Activated CD8-positive, alpha-beta T cell treated with anti-CD3 and anti-CD28 coated beads for 36 hours (primary cell): ENCODE data around the gene SMIM5. TPM values are rescaled to one million over a fixed set of nuclear protein-coding genes. Genes with fewer than 3 reads are reported as not detected.

Experiments used
- ATAC-seq: fragments of 200-7000 bp; cut with Tn5 transposase; one replicate; pipeline ENCODE4 v1.10.0; 2021; ENCODE audit warnings: mild to moderate bottlenecking, moderate library complexity
- CTCF ChIA-PET: fragments of 350-600 bp; sonication (Branson Sonifier 250); formaldehyde crosslinking; loops from one replicate; lab custom pipeline; 2021; ENCODE audit warnings: antibody characterized with exemption; lab: Charles Lee
- POLR2A ChIA-PET: fragments of 350-600 bp; sonication (Branson Sonifier 250); formaldehyde crosslinking; loops from one replicate; lab custom pipeline; 2021; ENCODE audit warnings: antibody characterized with exemption; lab: Charles Lee
- DNase-seq: peaks from one replicate; pipeline ENCODE4 v3.0.0-alpha.2; 2020
- H3K27ac Mint-ChIP-seq: one replicate; pipeline ENCODE4 v1.8.0; 2021; ENCODE audit warnings: mild to moderate bottlenecking, mixed read lengths
- H3K27me3 Mint-ChIP-seq: one replicate; pipeline ENCODE4 v1.8.0; 2021; ENCODE audit warnings: mixed read lengths
- H3K36me3 Mint-ChIP-seq: one replicate; pipeline ENCODE4 v1.8.0; 2021; ENCODE audit warnings: low read depth, mixed read lengths
- H3K4me1 Mint-ChIP-seq: one replicate; pipeline ENCODE4 v1.8.0; 2021; ENCODE audit warnings: low read depth, mixed read lengths
- H3K4me3 Mint-ChIP-seq: one replicate; pipeline ENCODE4 v1.8.0; 2021; ENCODE audit warnings: mild to moderate bottlenecking, moderate library complexity, mixed read lengths
- H3K9me3 Mint-ChIP-seq: one replicate; pipeline ENCODE4 v1.8.0; 2021; ENCODE audit warnings: mixed read lengths
- CTCF ChIP-seq: fragments of 200-600 bp; IDR thresholded peaks from one replicate; pipeline ENCODE4 v1.8.0; 2022; ENCODE audit warnings: antibody characterized with exemption, mild to moderate bottlenecking
- intact Hi-C: fragments of 100-400 bp; cut with micrococcal nuclease; formaldehyde crosslinking; loops from one replicate; pipeline ENCODE4 v1.10.0; 2022
- total RNA-seq, 2 experiments: library from RNA; stranded (reverse); gene quantifications; one replicate each; pipeline ENCODE4 v1.2.3, GENCODE V29; 2021

SMIM5 gene
- total RNA-seq, 2 experiments from 2014 or later, result 0.07 to 0.25 TPM

- no peak overlapping the region for H3K4me3 Mint-ChIP-seq
- H3K36me3 Mint-ChIP-seq, result no peaks in the 10 kb centered on the region
- no peaks in the 10 kb centered on the region for H3K27me3 Mint-ChIP-seq
- DNase-seq (no peak), ATAC-seq (no peak)
- TF ChIP-seq CTCF, result no peak
- POLR2A ChIA-PET, result interaction anchor here (1.5 kb wide), 1 partner anchor 31 kb away, joined by 4 read pairs; no protein-coding TSS in a partner anchor
- CTCF ChIA-PET, result interaction anchor here (0.7 to 4.3 kb wide), 6 partner anchors 9 to 139 kb away, joined by 4 to 17 read pairs (median 8); partner anchors contain the start of gene SMIM5
- intact Hi-C loops, result no loop called here
- H3K9me3 Mint-ChIP-seq, result no peaks in the 10 kb centered on the region
- peaks cover 4% of the 10 kb centered on the region for H3K4me1 Mint-ChIP-seq
- H3K27ac Mint-ChIP-seq, result no peak overlapping the region
Measured at GRCh38 chr17:75610103-75610984, 22.9 kb upstream of the SMIM5 start.

- POLR2A ChIA-PET, result no interaction called here
- no peak for ATAC-seq
Measured at GRCh38 chr17:75611851-75612429, 21.3 kb upstream of the SMIM5 start.

GRCh38 chr17:75612906-75613626, 20.2 kb upstream of the SMIM5 start:
- no peak for DNase-seq
- TF ChIP-seq CTCF, result no peak
- Mint-ChIP-seq H3K4me3 (no peak overlapping the region), H3K27ac (no peak overlapping the region), H3K36me3 (no peaks in the 10 kb centered on the region), H3K9me3 (no peaks in the 10 kb centered on the region), H3K4me1 (no peaks in the 10 kb centered on the region), H3K27me3 (no peaks in the 10 kb centered on the region)
- no peak for ATAC-seq
- ChIA-PET POLR2A (interaction anchor here (0.6 to 0.8 kb wide), 3 partner anchors 10 to 81 kb away, joined by 3 read pairs; no protein-coding TSS in a partner anchor), CTCF (interaction anchor here (1.3 to 4.3 kb wide), 2 partner anchors 8 to 20 kb away, joined by 3 to 17 read pairs; partner anchors contain the start of gene SMIM5)
- intact Hi-C loops, result no loop called here

More at GRCh38 chr17:75611851-75612429, 21.3 kb upstream of the SMIM5 start:
- Mint-ChIP-seq H3K36me3 (no peaks in the 10 kb centered on the region), H3K27ac (no peak overlapping the region), H3K4me1 (peaks cover 2% of the 10 kb centered on the region), H3K9me3 (no peaks in the 10 kb centered on the region), H3K4me3 (no peak overlapping the region), H3K27me3 (no peaks in the 10 kb centered on the region)
- intact Hi-C loops, result no loop called here
- CTCF ChIA-PET, result interaction anchor here (0.9 to 4.3 kb wide), 4 partner anchors 10 to 21 kb away, joined by 3 to 17 read pairs (median 4); partner anchors contain the start of gene SMIM5
- DNase-seq, result no peak
- TF ChIP-seq CTCF, result no peak

- no peak for TF ChIP-seq CTCF
- Mint-ChIP-seq H3K36me3 (no peaks in the 10 kb centered on the region), H3K27ac (no peak overlapping the region), H3K4me3 (no peak overlapping the region), H3K4me1 (no peaks in the 10 kb centered on the region), H3K9me3 (no peaks in the 10 kb centered on the region), H3K27me3 (no peaks in the 10 kb centered on the region)
- CTCF ChIA-PET, result interaction anchor here (0.7 to 4.3 kb wide), 2 partner anchors 13 to 19 kb away, joined by 4 to 17 read pairs; partner anchors contain the start of gene SMIM5
- POLR2A ChIA-PET, result interaction anchor here (0.6 to 0.8 kb wide), 2 partner anchors 9 to 15 kb away, joined by 3 read pairs; no protein-coding TSS in a partner anchor
- DNase-seq, result no peak
- ATAC-seq, result no peak
- intact Hi-C loops, result no loop called here
Measured at GRCh38 chr17:75614006-75614405, 19.2 kb upstream of the SMIM5 start.
